HepG2 (cell line): ENCODE results near the gene KIF6. TPM values are rescaled to one million over a fixed set of nuclear protein-coding genes. Genes with fewer than 3 reads are reported as not detected.

ENCODE experiments used
- ATAC-seq: fragments of 200-7000 bp; cut with Tn5 transposase; 3 replicates; pipeline ENCODE4 v1.9.1; 2020; ENCODE audit warnings: mild to moderate bottlenecking, moderate library complexity
- BruUV-seq: library from RNA; stranded (reverse); fragments of 400-500 nt; replicated peaks from 2 replicates; lab custom pipeline; 2021; lab: Mats Ljungman, UMichigan
- CTCF ChIA-PET: fragments of 300-600 bp; formaldehyde crosslinking; extraction: SDS; loops from one replicate; lab custom pipeline; 2021; ENCODE audit warnings: low total read pairs, inconsistent platforms, low intra/inter-chr PET ratio; lab: Yijun Ruan, JAX
- POLR2A ChIA-PET: fragments of 350-600 bp; sonication (Branson Sonifier 250); formaldehyde crosslinking; loops from one replicate; lab custom pipeline; 2020; ENCODE audit warnings: antibody characterized with exemption, inconsistent platforms; lab: Yijun Ruan, JAX
- DNase-seq: peaks from one replicate; pipeline ENCODE4 v3.0.0-alpha.2; 2015; ENCODE audit warnings: low spot score
- FAIRE-seq: peaks from 3 replicates; lab custom pipeline; 2011; peaks lifted over from hg19 to GRCh38; lab: Jason Lieb, UNC
- H2AFZ ChIP-seq: one replicate; pipeline ENCODE4 v1.6.1; 2011; ENCODE audit warnings: low read length, inconsistent platforms
- H3K27ac ChIP-seq: fragments of 300-600 bp; 3 replicates; pipeline ENCODE4 v1.8.0; 2011; ENCODE audit warnings: mixed run types, mild to moderate bottlenecking, mixed read lengths, low read length, inconsistent platforms; ENCODE audit not compliant: insufficient read depth; ENCODE audit errors: extremely low read length
- H3K27me3 ChIP-seq, 2 experiments: fragments of 200-600 bp in 1 of 2; 2 replicates in 1 of 2; 3 replicates in 1 of 2; pipeline versions ENCODE4 v1.6.0 to v1.8.0; 2011; ENCODE audit warnings: low read length in 2 of 2, mild to moderate bottlenecking in 2 of 2, moderate library complexity in 2 of 2, inconsistent platforms in 1 of 2; ENCODE audit not compliant: insufficient read depth in 2 of 2, control insufficient read depth in 1 of 2
- H3K36me3 ChIP-seq, 2 experiments: fragments of 200-600 bp in 1 of 2; replicated peaks in 1 of 2; 2 replicates in 1 of 2; 3 replicates in 1 of 2; pipeline versions ENCODE4 v1.5.1 to v1.8.0; 2011; ENCODE audit warnings: low read length in 2 of 2, inconsistent platforms in 1 of 2; ENCODE audit not compliant: insufficient read depth in 2 of 2, control insufficient read depth in 1 of 2
- H3K4me1 ChIP-seq: 2 replicates; pipeline ENCODE4 v1.5.1; 2012; ENCODE audit warnings: low read length, inconsistent platforms; ENCODE audit not compliant: insufficient read depth
- H3K4me2 ChIP-seq: 2 replicates; pipeline ENCODE4 v1.6.0; 2011; ENCODE audit warnings: low read depth, low read length, inconsistent platforms
- H3K4me3 ChIP-seq, 3 experiments: fragments of 200-600 bp in 1 of 3; sonication (generic), shearing (Covaris generic) in 1 of 3; replicated peaks in 1 of 3; 2 replicates each; pipeline ENCODE4 v1.5.1; 2011 to 2016; ENCODE audit warnings: low read length in 3 of 3, inconsistent platforms in 2 of 3, low read depth in 2 of 3, mild to moderate bottlenecking in 2 of 3, control low read depth in 1 of 3, mixed read lengths in 1 of 3; ENCODE audit not compliant: insufficient read depth in 1 of 3
- H3K79me2 ChIP-seq: one replicate; pipeline ENCODE4 v1.6.1; 2011; ENCODE audit warnings: low read length, inconsistent platforms; ENCODE audit not compliant: insufficient read depth
- H3K9ac ChIP-seq: 2 replicates; pipeline ENCODE4 v1.6.0; 2011; ENCODE audit warnings: mild to moderate bottlenecking, low read depth, low read length, inconsistent platforms; ENCODE audit not compliant: insufficient read depth
- H3K9me3 ChIP-seq: 2 replicates; pipeline ENCODE4 v1.5.1; 2012; ENCODE audit warnings: mild to moderate bottlenecking, low read length
- H4K20me1 ChIP-seq: 2 replicates; pipeline ENCODE4 v1.6.0; 2011; ENCODE audit warnings: inconsistent platforms, mild to moderate bottlenecking, low read length, moderate library complexity; ENCODE audit not compliant: insufficient read depth
- ADNP ChIP-seq: sonication (generic); formaldehyde crosslinking; IDR thresholded peaks from 2 replicates; pipeline ENCODE4 v1.4.0; 2020; ENCODE audit warnings: missing genetic modification reagents
- BHLHE40 ChIP-seq: IDR thresholded peaks from 2 replicates; pipeline ENCODE4 v1.6.1; 2011; ENCODE audit warnings: low read length, improper control_type of control experiment
- DNMT1 ChIP-seq: sonication (generic); formaldehyde crosslinking; IDR thresholded peaks from 2 replicates; pipeline ENCODE4 v1.5.1; 2020; ENCODE audit warnings: mild to moderate bottlenecking, missing genetic modification reagents
- EED ChIP-seq: sonication (generic); formaldehyde crosslinking; IDR thresholded peaks from 2 replicates; pipeline ENCODE4 v1.5.0; 2020; ENCODE audit warnings: mild to moderate bottlenecking, missing genetic modification reagents
- NKX3-1 ChIP-seq: sonication (generic); formaldehyde crosslinking; IDR thresholded peaks from 2 replicates; pipeline ENCODE4 v1.5.0; 2020; ENCODE audit warnings: missing genetic modification reagents
- NR2F6 ChIP-seq, 2 experiments: IDR thresholded peaks; 2 replicates each; pipeline ENCODE4 v1.6.1; 2016; ENCODE audit warnings: antibody characterized with exemption in 1 of 2, mild to moderate bottlenecking in 1 of 2
- ZBTB7B ChIP-seq: sonication (generic); formaldehyde crosslinking; IDR thresholded peaks from 2 replicates; pipeline ENCODE4 v1.4.0; 2020; ENCODE audit warnings: missing genetic modification reagents
- ZNF33B ChIP-seq: sonication (generic); formaldehyde crosslinking; IDR thresholded peaks from 2 replicates; pipeline ENCODE4 v1.5.1; 2020; ENCODE audit warnings: mild to moderate bottlenecking, missing genetic modification reagents
- ZNF446 ChIP-seq: sonication (generic); formaldehyde crosslinking; IDR thresholded peaks from 2 replicates; pipeline ENCODE4 v1.5.0; 2020; ENCODE audit warnings: mild to moderate bottlenecking, missing genetic modification reagents
- ZNF484 ChIP-seq: sonication (generic); formaldehyde crosslinking; IDR thresholded peaks from 2 replicates; pipeline ENCODE4 v1.5.1; 2020; ENCODE audit warnings: mild to moderate bottlenecking, low read depth, missing genetic modification reagents, borderline replicate concordance
- ZNF501 ChIP-seq: sonication (generic); formaldehyde crosslinking; IDR thresholded peaks from 2 replicates; pipeline ENCODE4 v1.5.1; 2020; ENCODE audit warnings: mild to moderate bottlenecking, moderate library complexity, missing genetic modification reagents
- ZNF510 ChIP-seq: sonication (generic); formaldehyde crosslinking; IDR thresholded peaks from 2 replicates; pipeline ENCODE4 v1.4.0; 2020; ENCODE audit warnings: low read depth, mild to moderate bottlenecking, missing genetic modification reagents
- ZNF75D ChIP-seq: sonication (generic); formaldehyde crosslinking; IDR thresholded peaks from 2 replicates; pipeline ENCODE4 v1.8.1; 2023; ENCODE audit warnings: missing genetic modification reagents, mild to moderate bottlenecking, borderline replicate concordance
- ZNF777 ChIP-seq: sonication (generic); formaldehyde crosslinking; IDR thresholded peaks from 2 replicates; pipeline ENCODE4 v1.4.0; 2020; ENCODE audit warnings: missing genetic modification reagents
- WGBS: methylation state at CpG from one replicate; pipeline ENCODE4 v1.1.6; 2017; ENCODE audit warnings: low lambda C conversion rate; 5-methylcytosine and 5-hydroxymethylcytosine counted together
- in situ Hi-C: cut with HindIII; loops from 2 replicates; pipeline ENCODE4 v1.10.0; 2017; ENCODE audit warnings: low pct_unique_long_range_greater_than_20kb; ENCODE audit not compliant: extremely low pct_ligation_motif_present
- intact Hi-C: fragments of 100-400 bp; cut with micrococcal nuclease; formaldehyde crosslinking; loops from one replicate; pipeline ENCODE4 v1.10.0; 2022; ENCODE audit not compliant: unreplicated experiment
- polyA plus RNA-seq, 8 experiments: library from polyadenylated mRNA; depleted of rRNA in 3 of 8; stranded (reverse) in 7 of 8; unstranded in 1 of 8; fragments of >200 nt; fragmentation: Illumina TruSeq in 4 of 8; extraction: Trizol in 4 of 8; gene quantifications; 2 replicates each; pipeline versions ENCODE4 v1.2.1 to v1.2.3, GENCODE V29; 2011 to 2016; ENCODE audit warnings: low read depth in 4 of 8, missing spikeins in 1 of 8, mixed read lengths in 1 of 8; ENCODE audit not compliant: insufficient read depth in 1 of 8
- total RNA-seq, 5 experiments: library from RNA; depleted of rRNA; stranded (reverse); fragments of >200 nt; fragmentation: Illumina TruSeq; extraction: Trizol; gene quantifications; 2 replicates each; pipeline ENCODE4 v1.2.3, GENCODE V29; 2016; ENCODE audit warnings: low read depth in 1 of 5
- TF ChIP-seq, protein P1 (sequence below): IDR thresholded peaks from 2 replicates; pipeline ENCODE4 v1.6.1; 2016; ENCODE audit warnings: low read depth
- TF ChIP-seq, protein P2 (sequence below): sonication (generic); formaldehyde crosslinking; IDR thresholded peaks from 2 replicates; pipeline ENCODE4 v1.5.0; 2020; ENCODE audit warnings: mild to moderate bottlenecking, missing genetic modification reagents, borderline replicate concordance
- TF ChIP-seq, protein P3 (sequence below): sonication (generic); formaldehyde crosslinking; conservative IDR thresholded peaks from 2 replicates; pipeline ENCODE4 v1.8.0; 2022; ENCODE audit warnings: low read depth, missing genetic modification reagents
- TF ChIP-seq, protein P4 (sequence below): sonication (generic); formaldehyde crosslinking; IDR thresholded peaks from 2 replicates; pipeline ENCODE4 v1.5.0; 2020; ENCODE audit warnings: mild to moderate bottlenecking, missing genetic modification reagents, moderate library complexity

The KIF6 gene
- total and polyA plus RNA-seq, 2 of the 13 experiments (the other 11 are each of a cell fraction or from before 2014, with no cell fraction given) = 0.04 to 0.27 TPM

DNA sequence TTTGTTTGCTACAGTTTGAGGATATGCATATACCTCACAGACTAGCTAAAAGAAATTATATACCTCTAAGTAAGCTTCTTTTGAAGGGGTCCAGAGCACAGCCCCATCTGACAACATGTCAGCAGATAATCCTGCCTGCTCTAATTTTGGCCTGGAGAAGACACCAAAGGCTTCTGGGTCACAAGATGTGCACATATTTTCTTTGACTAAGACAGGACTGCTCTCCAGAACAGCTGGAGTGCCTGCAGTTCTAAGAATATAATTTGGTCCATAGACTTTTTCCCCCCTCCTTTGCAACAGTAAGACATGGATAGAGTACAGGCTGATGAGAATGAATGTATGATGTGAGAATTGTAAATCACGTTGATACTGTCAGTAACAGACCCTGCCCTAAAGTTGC lies 294.8 kb downstream of the KIF6 start:
- WGBS = 5% methylated on average over 1 of the region's 1 CpG
- no peak overlapping the region for H3K27ac ChIP-seq
- intact Hi-C loops = no loop called here
- no peak overlapping the region for H2AFZ ChIP-seq
- H3K36me3 ChIP-seq = no peaks in the 10 kb centered on the region
- H3K4me2 ChIP-seq = no peak overlapping the region
- no peaks in the 10 kb centered on the region for H4K20me1 ChIP-seq
- H3K4me3 ChIP-seq = no peak overlapping the region
- no peaks in the 10 kb centered on the region; a peak in 1 of 5 replicates for H3K27me3 ChIP-seq
- ATAC-seq (no peak), DNase-seq (no peak), FAIRE-seq (no peak)
- BruUV-seq = no TSS peak
- H3K9ac ChIP-seq = no peak overlapping the region
- ChIA-PET CTCF (no interaction called here), POLR2A (no interaction called here)
- in situ Hi-C loops = no loop called here
- no peaks in the 10 kb centered on the region for H3K79me2 ChIP-seq
- H3K9me3 ChIP-seq = no peaks in the 10 kb centered on the region
- no peaks in the 10 kb centered on the region for H3K4me1 ChIP-seq
- TF ChIP-seq NR2F6 (IDR thresholded peaks at IDR 0.05) (no peak), NR2F6 (CRISPR knock-in tag; IDR thresholded peaks at IDR 0.05) (no peak), ZNF510 (CRISPR knock-in tag) (no peak), BHLHE40 (no peak), DNMT1 (CRISPR knock-in tag) (no peak), EED (CRISPR knock-in tag) (no peak), ZNF777 (no peak), ZBTB7B (no peak), ADNP (no peak), ZNF33B (no peak), ZNF501 (CRISPR knock-in tag) (no peak), ZNF484 (CRISPR knock-in tag) (no peak), NKX3-1 (CRISPR knock-in tag) (no peak), ZNF446 (CRISPR knock-in tag) (no peak), ZNF75D (no peak)
- TF ChIP-seq, protein P1, sequence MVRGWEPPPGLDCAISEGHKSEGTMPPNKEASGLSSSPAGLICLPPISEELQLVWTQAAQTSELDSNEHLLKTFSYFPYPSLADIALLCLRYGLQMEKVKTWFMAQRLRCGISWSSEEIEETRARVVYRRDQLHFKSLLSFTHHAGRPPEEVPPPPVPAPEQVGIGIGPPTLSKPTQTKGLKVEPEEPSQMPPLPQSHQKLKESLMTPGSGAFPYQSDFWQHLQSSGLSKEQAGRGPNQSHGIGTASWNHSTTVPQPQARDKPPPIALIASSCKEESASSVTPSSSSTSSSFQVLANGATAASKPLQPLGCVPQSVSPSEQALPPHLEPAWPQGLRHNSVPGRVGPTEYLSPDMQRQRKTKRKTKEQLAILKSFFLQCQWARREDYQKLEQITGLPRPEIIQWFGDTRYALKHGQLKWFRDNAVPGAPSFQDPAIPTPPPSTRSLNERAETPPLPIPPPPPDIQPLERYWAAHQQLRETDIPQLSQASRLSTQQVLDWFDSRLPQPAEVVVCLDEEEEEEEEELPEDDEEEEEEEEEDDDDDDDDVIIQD (CRISPR knock-in tag) = no peak
- TF ChIP-seq, protein P2, sequence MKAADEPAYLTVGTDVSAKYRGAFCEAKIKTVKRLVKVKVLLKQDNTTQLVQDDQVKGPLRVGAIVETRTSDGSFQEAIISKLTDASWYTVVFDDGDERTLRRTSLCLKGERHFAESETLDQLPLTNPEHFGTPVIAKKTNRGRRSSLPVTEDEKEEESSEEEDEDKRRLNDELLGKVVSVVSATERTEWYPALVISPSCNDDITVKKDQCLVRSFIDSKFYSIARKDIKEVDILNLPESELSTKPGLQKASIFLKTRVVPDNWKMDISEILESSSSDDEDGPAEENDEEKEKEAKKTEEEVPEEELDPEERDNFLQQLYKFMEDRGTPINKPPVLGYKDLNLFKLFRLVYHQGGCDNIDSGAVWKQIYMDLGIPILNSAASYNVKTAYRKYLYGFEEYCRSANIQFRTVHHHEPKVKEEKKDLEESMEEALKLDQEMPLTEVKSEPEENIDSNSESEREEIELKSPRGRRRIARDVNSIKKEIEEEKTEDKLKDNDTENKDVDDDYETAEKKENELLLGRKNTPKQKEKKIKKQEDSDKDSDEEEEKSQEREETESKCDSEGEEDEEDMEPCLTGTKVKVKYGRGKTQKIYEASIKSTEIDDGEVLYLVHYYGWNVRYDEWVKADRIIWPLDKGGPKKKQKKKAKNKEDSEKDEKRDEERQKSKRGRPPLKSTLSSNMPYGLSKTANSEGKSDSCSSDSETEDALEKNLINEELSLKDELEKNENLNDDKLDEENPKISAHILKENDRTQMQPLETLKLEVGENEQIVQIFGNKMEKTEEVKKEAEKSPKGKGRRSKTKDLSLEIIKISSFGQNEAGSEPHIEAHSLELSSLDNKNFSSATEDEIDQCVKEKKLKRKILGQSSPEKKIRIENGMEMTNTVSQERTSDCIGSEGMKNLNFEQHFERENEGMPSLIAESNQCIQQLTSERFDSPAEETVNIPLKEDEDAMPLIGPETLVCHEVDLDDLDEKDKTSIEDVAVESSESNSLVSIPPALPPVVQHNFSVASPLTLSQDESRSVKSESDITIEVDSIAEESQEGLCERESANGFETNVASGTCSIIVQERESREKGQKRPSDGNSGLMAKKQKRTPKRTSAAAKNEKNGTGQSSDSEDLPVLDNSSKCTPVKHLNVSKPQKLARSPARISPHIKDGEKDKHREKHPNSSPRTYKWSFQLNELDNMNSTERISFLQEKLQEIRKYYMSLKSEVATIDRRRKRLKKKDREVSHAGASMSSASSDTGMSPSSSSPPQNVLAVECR (CRISPR knock-in tag) = no peak
- TF ChIP-seq, protein P3, sequence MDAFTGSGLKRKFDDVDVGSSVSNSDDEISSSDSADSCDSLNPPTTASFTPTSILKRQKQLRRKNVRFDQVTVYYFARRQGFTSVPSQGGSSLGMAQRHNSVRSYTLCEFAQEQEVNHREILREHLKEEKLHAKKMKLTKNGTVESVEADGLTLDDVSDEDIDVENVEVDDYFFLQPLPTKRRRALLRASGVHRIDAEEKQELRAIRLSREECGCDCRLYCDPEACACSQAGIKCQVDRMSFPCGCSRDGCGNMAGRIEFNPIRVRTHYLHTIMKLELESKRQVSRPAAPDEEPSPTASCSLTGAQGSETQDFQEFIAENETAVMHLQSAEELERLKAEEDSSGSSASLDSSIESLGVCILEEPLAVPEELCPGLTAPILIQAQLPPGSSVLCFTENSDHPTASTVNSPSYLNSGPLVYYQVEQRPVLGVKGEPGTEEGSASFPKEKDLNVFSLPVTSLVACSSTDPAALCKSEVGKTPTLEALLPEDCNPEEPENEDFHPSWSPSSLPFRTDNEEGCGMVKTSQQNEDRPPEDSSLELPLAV (CRISPR knock-in tag) = no peak
- TF ChIP-seq, protein P4, sequence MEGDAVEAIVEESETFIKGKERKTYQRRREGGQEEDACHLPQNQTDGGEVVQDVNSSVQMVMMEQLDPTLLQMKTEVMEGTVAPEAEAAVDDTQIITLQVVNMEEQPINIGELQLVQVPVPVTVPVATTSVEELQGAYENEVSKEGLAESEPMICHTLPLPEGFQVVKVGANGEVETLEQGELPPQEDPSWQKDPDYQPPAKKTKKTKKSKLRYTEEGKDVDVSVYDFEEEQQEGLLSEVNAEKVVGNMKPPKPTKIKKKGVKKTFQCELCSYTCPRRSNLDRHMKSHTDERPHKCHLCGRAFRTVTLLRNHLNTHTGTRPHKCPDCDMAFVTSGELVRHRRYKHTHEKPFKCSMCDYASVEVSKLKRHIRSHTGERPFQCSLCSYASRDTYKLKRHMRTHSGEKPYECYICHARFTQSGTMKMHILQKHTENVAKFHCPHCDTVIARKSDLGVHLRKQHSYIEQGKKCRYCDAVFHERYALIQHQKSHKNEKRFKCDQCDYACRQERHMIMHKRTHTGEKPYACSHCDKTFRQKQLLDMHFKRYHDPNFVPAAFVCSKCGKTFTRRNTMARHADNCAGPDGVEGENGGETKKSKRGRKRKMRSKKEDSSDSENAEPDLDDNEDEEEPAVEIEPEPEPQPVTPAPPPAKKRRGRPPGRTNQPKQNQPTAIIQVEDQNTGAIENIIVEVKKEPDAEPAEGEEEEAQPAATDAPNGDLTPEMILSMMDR (CRISPR knock-in tag) = no peak
